Liver (tissue), 9 donors: ENCODE measurements around the gene WASF1. TPM values are rescaled to one million over a fixed set of nuclear protein-coding genes. Genes with fewer than 3 reads are reported as not detected.

ENCODE experiments used
- DNase-seq: peaks from one replicate; pipeline ENCODE4 v3.0.0-alpha.2; 2017; ENCODE audit warnings: low spot score
- H3K27ac ChIP-seq, 2 donors: one replicate each; pipeline ENCODE4 v1.7.0; 2013; ENCODE audit warnings: inconsistent platforms in 2 of 2, low read length in 2 of 2, control low read depth in 1 of 2, low read depth in 1 of 2, mild to moderate bottlenecking in 1 of 2
- H3K27me3 ChIP-seq, 4 donors: one replicate each; pipeline versions ENCODE4 v1.6.1 to v1.7.0; 2013; ENCODE audit warnings: low read length in 3 of 4, inconsistent platforms in 1 of 4, mild to moderate bottlenecking in 1 of 4, moderate library complexity in 1 of 4; ENCODE audit not compliant: control insufficient read depth in 4 of 4, insufficient read depth in 4 of 4
- H3K36me3 ChIP-seq, 4 donors: one replicate each; pipeline versions ENCODE4 v1.6.1 to v1.7.0; 2013; ENCODE audit warnings: low read length in 3 of 4, mild to moderate bottlenecking in 3 of 4, low read depth in 1 of 4, moderate library complexity in 1 of 4; ENCODE audit not compliant: control insufficient read depth in 4 of 4, insufficient read depth in 3 of 4
- H3K4me1 ChIP-seq, 4 donors: one replicate each; pipeline versions ENCODE4 v1.6.1 to v1.7.0; 2013; ENCODE audit warnings: low read length in 3 of 4, mild to moderate bottlenecking in 3 of 4, moderate library complexity in 1 of 4; ENCODE audit not compliant: control insufficient read depth in 4 of 4, insufficient read depth in 4 of 4
- H3K4me3 ChIP-seq, 3 donors: one replicate each; pipeline versions ENCODE4 v1.6.1 to v1.7.0; 2013; ENCODE audit warnings: low read length in 3 of 3, control low read depth in 1 of 3, low read depth in 1 of 3, mild to moderate bottlenecking in 1 of 3
- H3K9ac ChIP-seq, 2 donors: one replicate each; pipeline ENCODE4 v1.7.0; 2013; ENCODE audit warnings: low read length in 2 of 2, mild to moderate bottlenecking in 2 of 2, moderate library complexity in 2 of 2, control low read depth in 1 of 2, low read depth in 1 of 2
- H3K9me3 ChIP-seq, 4 donors: one replicate each; pipeline versions ENCODE4 v1.6.1 to v1.7.0; 2013; ENCODE audit warnings: low read length in 3 of 4; ENCODE audit not compliant: control insufficient read depth in 4 of 4
- EGR1 ChIP-seq, 2 donors: IDR thresholded peaks; 2 replicates each; pipeline ENCODE4 v1.6.1; 2016 to 2018; ENCODE audit warnings: antibody characterized with exemption in 2 of 2, low read depth in 2 of 2
- FOXA1 ChIP-seq: IDR thresholded peaks from 2 replicates; pipeline ENCODE4 v1.6.1; 2016; ENCODE audit warnings: antibody characterized with exemption
- FOXA2 ChIP-seq: IDR thresholded peaks from 2 replicates; pipeline ENCODE4 v1.6.1; 2016; ENCODE audit warnings: antibody characterized with exemption
- GABPA ChIP-seq, 2 donors: IDR thresholded peaks in 1 of 2; conservative IDR thresholded peaks in 1 of 2; 2 replicates each; pipeline ENCODE4 v1.6.1; 2016; ENCODE audit warnings: antibody characterized with exemption in 2 of 2, mild to moderate bottlenecking in 1 of 2, moderate library complexity in 1 of 2
- HNF4A ChIP-seq, 2 donors: conservative IDR thresholded peaks; 2 replicates each; pipeline ENCODE4 v1.6.1; 2016; ENCODE audit warnings: antibody characterized with exemption in 2 of 2, mild to moderate bottlenecking in 2 of 2
- HNF4G ChIP-seq: IDR thresholded peaks from 2 replicates; pipeline ENCODE4 v1.6.1; 2016; ENCODE audit warnings: antibody characterized with exemption
- JUND ChIP-seq, 2 donors: IDR thresholded peaks; 2 replicates each; pipeline ENCODE4 v1.6.1; 2016; ENCODE audit warnings: antibody characterized with exemption in 2 of 2
- NR2F2 ChIP-seq: IDR thresholded peaks from 2 replicates; pipeline ENCODE4 v1.6.1; 2016; ENCODE audit warnings: antibody characterized with exemption
- RAD21 ChIP-seq, 2 donors: IDR thresholded peaks; 2 replicates each; pipeline ENCODE4 v1.6.1; 2016; ENCODE audit warnings: antibody characterized with exemption in 2 of 2, mild to moderate bottlenecking in 2 of 2
- RXRA ChIP-seq, 2 donors: IDR thresholded peaks; 2 replicates each; pipeline ENCODE4 v1.6.1; 2017 to 2018; ENCODE audit warnings: antibody characterized with exemption in 2 of 2, mild to moderate bottlenecking in 1 of 2
- SP1 ChIP-seq: IDR thresholded peaks from 2 replicates; pipeline ENCODE4 v1.6.1; 2018; ENCODE audit warnings: antibody characterized with exemption, mild to moderate bottlenecking
- TAF1 ChIP-seq: conservative IDR thresholded peaks from 2 replicates; pipeline ENCODE4 v1.6.1; 2016; ENCODE audit warnings: antibody characterized with exemption, mild to moderate bottlenecking
- YY1 ChIP-seq: IDR thresholded peaks from 2 replicates; pipeline ENCODE4 v1.6.1; 2016; ENCODE audit warnings: antibody characterized with exemption, mild to moderate bottlenecking
- WGBS: extraction: QIAGEN DNeasy Blood & Tissue Kit; methylation state at CpG from one replicate; pipeline ENCODE4 v1.1.7; 2013; 5-methylcytosine and 5-hydroxymethylcytosine counted together
- polyA plus RNA-seq, 2 donors: library from polyadenylated mRNA; stranded (reverse) in 1 of 2; unstranded in 1 of 2; fragments of 200-250 nt in 1 of 2; fragments of >200 nt in 1 of 2; fragmentation: Nextera tagmentation in 1 of 2; extraction: Ambion mirVana in 1 of 2; gene quantifications; one replicate each; pipeline versions ENCODE4 v1.2.1 to v1.2.3, GENCODE V29; 2013 to 2015
- total RNA-seq, 2 donors: library from RNA; depleted of rRNA; stranded (reverse); fragments of >200 nt; gene quantifications; one replicate each; pipeline ENCODE4 v1.2.3, GENCODE V29; 2014
- TF ChIP-seq, protein P1 (sequence below): fragments of 150-350 bp; IDR thresholded peaks from 2 replicates; pipeline ENCODE4 v1.5.1; 2017; ENCODE audit warnings: improper control_type of control experiment, low read depth, low read length; ENCODE audit not compliant: missing input control
- TF ChIP-seq, protein P2 (sequence below): IDR thresholded peaks from 2 replicates; pipeline ENCODE4 v1.6.1; 2016; ENCODE audit warnings: antibody characterized with exemption
- TF ChIP-seq, protein P3 (sequence below): IDR thresholded peaks from 2 replicates; pipeline ENCODE4 v1.6.1; 2016; ENCODE audit warnings: antibody characterized with exemption
- TF ChIP-seq, protein P4 (sequence below): IDR thresholded peaks from 2 replicates; pipeline ENCODE4 v1.6.1; 2016; ENCODE audit warnings: antibody characterized with exemption
- TF ChIP-seq, protein P5 (sequence below): IDR thresholded peaks from 2 replicates; pipeline ENCODE4 v1.6.1; 2016; ENCODE audit warnings: antibody characterized with exemption, mild to moderate bottlenecking
- donor health status: healthy.
- donor health status: healthy.
- donor health status: healthy.
- donor health status: healthy.
- donor health status: healthy.

WASF1 gene
- total and polyA plus RNA-seq, 4 donors: 3.2 to 5.5 (median 3.4) TPM

DNA sequence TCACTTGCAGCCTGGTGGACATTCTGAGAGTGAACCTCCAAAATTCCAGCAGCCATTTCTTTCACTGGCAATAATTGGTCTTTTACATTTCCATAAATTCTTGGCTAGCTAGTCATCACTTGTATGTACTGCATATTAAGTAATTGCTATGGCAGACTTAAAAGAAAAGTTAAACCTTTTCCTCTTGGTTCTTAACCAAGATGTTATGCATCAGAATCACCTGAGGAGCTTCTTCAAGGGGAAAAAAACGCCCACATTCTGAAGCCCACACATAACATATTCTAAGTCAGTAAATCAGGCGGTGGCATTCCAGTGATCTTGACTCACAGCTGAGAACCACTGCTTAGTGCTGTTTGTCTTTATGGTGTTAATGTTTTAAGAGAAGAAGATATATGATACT lies 37.8 kb upstream of the WASF1 start:
- no peak overlapping the region for H3K4me3 ChIP-seq
- no peaks in the 10 kb centered on the region for H3K27me3 ChIP-seq
- no peak overlapping the region for H3K27ac ChIP-seq
- H3K4me1 ChIP-seq: no peaks in the 10 kb centered on the region
- no peak for DNase-seq
- no peaks in the 10 kb centered on the region for H3K9me3 ChIP-seq
- no peak overlapping the region for H3K9ac ChIP-seq
- TF ChIP-seq FOXA2: no peak
- TF ChIP-seq, protein P1, sequence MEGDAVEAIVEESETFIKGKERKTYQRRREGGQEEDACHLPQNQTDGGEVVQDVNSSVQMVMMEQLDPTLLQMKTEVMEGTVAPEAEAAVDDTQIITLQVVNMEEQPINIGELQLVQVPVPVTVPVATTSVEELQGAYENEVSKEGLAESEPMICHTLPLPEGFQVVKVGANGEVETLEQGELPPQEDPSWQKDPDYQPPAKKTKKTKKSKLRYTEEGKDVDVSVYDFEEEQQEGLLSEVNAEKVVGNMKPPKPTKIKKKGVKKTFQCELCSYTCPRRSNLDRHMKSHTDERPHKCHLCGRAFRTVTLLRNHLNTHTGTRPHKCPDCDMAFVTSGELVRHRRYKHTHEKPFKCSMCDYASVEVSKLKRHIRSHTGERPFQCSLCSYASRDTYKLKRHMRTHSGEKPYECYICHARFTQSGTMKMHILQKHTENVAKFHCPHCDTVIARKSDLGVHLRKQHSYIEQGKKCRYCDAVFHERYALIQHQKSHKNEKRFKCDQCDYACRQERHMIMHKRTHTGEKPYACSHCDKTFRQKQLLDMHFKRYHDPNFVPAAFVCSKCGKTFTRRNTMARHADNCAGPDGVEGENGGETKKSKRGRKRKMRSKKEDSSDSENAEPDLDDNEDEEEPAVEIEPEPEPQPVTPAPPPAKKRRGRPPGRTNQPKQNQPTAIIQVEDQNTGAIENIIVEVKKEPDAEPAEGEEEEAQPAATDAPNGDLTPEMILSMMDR: no peak
- TF ChIP-seq, protein P2, sequence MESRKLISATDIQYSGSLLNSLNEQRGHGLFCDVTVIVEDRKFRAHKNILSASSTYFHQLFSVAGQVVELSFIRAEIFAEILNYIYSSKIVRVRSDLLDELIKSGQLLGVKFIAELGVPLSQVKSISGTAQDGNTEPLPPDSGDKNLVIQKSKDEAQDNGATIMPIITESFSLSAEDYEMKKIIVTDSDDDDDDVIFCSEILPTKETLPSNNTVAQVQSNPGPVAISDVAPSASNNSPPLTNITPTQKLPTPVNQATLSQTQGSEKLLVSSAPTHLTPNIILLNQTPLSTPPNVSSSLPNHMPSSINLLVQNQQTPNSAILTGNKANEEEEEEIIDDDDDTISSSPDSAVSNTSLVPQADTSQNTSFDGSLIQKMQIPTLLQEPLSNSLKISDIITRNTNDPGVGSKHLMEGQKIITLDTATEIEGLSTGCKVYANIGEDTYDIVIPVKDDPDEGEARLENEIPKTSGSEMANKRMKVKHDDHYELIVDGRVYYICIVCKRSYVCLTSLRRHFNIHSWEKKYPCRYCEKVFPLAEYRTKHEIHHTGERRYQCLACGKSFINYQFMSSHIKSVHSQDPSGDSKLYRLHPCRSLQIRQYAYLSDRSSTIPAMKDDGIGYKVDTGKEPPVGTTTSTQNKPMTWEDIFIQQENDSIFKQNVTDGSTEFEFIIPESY: no peak
- no peak for TF ChIP-seq GABPA (IDR thresholded peaks at IDR 0.05 in 1 of 2, conservative IDR thresholded peaks at IDR 0.05 in 1 of 2)
- TF ChIP-seq NR2F2: no peak
- no peak for TF ChIP-seq HNF4A (conservative IDR thresholded peaks at IDR 0.05)
- TF ChIP-seq RXRA (IDR thresholded peaks at IDR 0.05): no peak
- TF ChIP-seq SP1: no peak
- TF ChIP-seq FOXA1: no peak
- TF ChIP-seq HNF4G: no peak
- TF ChIP-seq, protein P3, sequence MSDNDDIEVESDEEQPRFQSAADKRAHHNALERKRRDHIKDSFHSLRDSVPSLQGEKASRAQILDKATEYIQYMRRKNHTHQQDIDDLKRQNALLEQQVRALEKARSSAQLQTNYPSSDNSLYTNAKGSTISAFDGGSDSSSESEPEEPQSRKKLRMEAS: no peak
- TF ChIP-seq, protein P4, sequence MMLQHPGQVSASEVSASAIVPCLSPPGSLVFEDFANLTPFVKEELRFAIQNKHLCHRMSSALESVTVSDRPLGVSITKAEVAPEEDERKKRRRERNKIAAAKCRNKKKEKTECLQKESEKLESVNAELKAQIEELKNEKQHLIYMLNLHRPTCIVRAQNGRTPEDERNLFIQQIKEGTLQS: no peak
- no peak for TF ChIP-seq TAF1
- no peak for TF ChIP-seq JUND (IDR thresholded peaks at IDR 0.05)
- peaks cover 6 to 69% (median 56%) of the 10 kb centered on the region in 4 donors for H3K36me3 ChIP-seq
- 91% methylated on average over 2 of the region's 2 CpGs for WGBS

DNA sequence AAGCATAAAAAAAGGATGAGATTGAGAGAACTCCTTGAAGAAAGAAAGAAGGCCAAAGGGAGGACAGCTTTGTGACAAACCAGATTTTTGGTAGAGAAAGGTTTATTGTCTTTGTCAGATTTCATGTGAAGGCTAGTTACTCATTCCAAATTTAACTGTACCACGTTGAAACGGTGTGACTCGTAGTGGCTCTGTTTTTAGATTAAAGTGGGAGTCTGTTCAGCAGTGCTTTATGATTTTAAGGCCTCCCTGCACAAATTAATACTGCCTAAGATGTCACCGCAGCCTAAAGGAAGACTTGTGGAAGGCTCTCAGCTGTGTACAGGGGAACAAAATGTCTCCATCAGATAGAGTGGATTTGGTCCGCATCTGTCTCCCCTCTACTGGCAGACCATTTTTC lies 36.7 kb upstream of the WASF1 start:
- H3K36me3 ChIP-seq: peaks cover 5 to 74% (median 66%) of the 10 kb centered on the region in 4 donors
- TF ChIP-seq FOXA1 (no peak), RXRA (IDR thresholded peaks at IDR 0.05) (no peak), YY1 (no peak), FOXA2 (no peak), SP1 (no peak), EGR1 (IDR thresholded peaks at IDR 0.05; ENCODE audit: low read depth in 2 of 2) (no peak), RAD21 (IDR thresholded peaks at IDR 0.05) (no peak), HNF4G (no peak), NR2F2 (no peak), GABPA (IDR thresholded peaks at IDR 0.05 in 1 of 2, conservative IDR thresholded peaks at IDR 0.05 in 1 of 2) (no peak), HNF4A (conservative IDR thresholded peaks at IDR 0.05) (no peak), JUND (IDR thresholded peaks at IDR 0.05) (no peak), TAF1 (no peak)
- TF ChIP-seq, protein P1: no peak
- TF ChIP-seq, protein P3: no peak
- TF ChIP-seq, protein P5, sequence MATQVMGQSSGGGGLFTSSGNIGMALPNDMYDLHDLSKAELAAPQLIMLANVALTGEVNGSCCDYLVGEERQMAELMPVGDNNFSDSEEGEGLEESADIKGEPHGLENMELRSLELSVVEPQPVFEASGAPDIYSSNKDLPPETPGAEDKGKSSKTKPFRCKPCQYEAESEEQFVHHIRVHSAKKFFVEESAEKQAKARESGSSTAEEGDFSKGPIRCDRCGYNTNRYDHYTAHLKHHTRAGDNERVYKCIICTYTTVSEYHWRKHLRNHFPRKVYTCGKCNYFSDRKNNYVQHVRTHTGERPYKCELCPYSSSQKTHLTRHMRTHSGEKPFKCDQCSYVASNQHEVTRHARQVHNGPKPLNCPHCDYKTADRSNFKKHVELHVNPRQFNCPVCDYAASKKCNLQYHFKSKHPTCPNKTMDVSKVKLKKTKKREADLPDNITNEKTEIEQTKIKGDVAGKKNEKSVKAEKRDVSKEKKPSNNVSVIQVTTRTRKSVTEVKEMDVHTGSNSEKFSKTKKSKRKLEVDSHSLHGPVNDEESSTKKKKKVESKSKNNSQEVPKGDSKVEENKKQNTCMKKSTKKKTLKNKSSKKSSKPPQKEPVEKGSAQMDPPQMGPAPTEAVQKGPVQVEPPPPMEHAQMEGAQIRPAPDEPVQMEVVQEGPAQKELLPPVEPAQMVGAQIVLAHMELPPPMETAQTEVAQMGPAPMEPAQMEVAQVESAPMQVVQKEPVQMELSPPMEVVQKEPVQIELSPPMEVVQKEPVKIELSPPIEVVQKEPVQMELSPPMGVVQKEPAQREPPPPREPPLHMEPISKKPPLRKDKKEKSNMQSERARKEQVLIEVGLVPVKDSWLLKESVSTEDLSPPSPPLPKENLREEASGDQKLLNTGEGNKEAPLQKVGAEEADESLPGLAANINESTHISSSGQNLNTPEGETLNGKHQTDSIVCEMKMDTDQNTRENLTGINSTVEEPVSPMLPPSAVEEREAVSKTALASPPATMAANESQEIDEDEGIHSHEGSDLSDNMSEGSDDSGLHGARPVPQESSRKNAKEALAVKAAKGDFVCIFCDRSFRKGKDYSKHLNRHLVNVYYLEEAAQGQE: no peak
- TF ChIP-seq, protein P2: no peak
- TF ChIP-seq, protein P4: no peak
- 94% methylated on average over 5 of the region's 5 CpGs for WGBS
- DNase-seq: no peak
- no peak overlapping the region for H3K9ac ChIP-seq
- no peaks in the 10 kb centered on the region for H3K4me1 ChIP-seq
- H3K27ac ChIP-seq: no peak overlapping the region
- no peaks in the 10 kb centered on the region for H3K27me3 ChIP-seq
- H3K4me3 ChIP-seq: no peak overlapping the region
- H3K9me3 ChIP-seq: no peaks in the 10 kb centered on the region
